ENCODE results near the gene RAPH1.

DNA sequence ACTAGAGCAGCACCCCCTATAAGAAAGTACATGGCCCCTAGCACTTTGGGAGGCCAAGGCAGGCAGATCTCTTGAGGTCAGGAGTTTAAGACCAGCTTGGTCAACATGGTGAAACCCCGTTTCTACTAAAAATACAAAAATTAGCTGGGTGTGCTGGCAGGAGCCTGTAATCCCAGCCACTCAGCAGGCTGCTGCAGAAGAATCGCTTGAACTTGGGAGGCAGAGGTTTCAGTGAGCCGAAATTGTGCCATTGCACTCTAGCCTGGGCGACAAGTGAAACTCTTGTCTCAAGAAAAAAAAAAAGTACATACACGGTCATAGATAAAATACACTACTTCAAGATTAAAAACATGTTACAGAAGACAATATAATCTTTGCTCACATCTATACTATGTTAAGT is 63.8 kb downstream of the RAPH1 start:
- TF ChIP-seq, protein P1, sequence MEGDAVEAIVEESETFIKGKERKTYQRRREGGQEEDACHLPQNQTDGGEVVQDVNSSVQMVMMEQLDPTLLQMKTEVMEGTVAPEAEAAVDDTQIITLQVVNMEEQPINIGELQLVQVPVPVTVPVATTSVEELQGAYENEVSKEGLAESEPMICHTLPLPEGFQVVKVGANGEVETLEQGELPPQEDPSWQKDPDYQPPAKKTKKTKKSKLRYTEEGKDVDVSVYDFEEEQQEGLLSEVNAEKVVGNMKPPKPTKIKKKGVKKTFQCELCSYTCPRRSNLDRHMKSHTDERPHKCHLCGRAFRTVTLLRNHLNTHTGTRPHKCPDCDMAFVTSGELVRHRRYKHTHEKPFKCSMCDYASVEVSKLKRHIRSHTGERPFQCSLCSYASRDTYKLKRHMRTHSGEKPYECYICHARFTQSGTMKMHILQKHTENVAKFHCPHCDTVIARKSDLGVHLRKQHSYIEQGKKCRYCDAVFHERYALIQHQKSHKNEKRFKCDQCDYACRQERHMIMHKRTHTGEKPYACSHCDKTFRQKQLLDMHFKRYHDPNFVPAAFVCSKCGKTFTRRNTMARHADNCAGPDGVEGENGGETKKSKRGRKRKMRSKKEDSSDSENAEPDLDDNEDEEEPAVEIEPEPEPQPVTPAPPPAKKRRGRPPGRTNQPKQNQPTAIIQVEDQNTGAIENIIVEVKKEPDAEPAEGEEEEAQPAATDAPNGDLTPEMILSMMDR (IDR thresholded peaks at IDR 0.05) = no peak
- TF ChIP-seq EP300 (IDR thresholded peaks at IDR 0.05) (no peak), POLR2A (IDR thresholded peaks at IDR 0.05) (no peak), POLR2AphosphoS5 (IDR thresholded peaks at IDR 0.05) (no peak)

Measured in gastroesophageal sphincter (tissue), 3 donors.